NCI-H1417 (cell line): ENCODE results near the gene ESYT3.
"Not testable (repeated sequence)": the region's sequence is repeated elsewhere in the genome, so short reads cannot be mapped to it uniquely, and the experiment has no call there.

Experiments
- DNase-seq, 3 experiments: peaks; one replicate each; lab custom pipeline; 2025; lab: John Stamatoyannopoulos, UW

ESYT3 gene

DNA sequence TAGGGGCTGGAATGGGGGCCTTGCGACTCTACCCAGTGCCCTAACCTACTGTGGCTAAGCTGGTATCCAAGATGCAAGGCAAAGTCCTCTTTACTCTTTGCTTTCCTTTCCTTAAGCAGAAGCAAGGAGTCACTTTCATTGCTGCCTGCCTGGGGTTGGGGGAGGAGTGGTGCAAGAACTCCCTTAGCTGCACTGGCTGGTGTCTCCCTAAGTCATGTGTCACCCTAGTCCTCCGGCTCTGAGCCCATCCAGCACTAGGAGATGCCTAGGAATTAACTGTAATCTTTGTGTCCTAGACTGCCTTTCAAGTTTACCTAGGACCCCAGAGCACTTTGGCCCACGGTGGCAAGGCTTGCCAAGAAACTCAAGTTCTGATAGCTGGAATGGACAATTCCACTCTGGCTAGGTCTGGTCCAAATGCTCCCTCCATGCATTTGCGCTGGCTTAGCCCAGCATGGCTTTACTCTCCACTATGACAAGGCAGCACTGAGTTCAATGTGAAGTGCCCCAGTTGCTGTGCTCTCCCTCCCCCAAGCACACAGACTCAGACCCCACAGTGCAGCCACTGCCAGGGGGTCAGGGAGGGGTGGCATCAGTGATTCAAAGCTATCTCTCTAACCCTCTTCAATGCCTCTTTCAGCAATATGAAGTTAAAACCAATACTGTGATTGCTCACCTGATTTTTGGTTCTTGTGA lies 58.7 kb downstream of the ESYT3 start:
- no peak for DNase-seq

DNA sequence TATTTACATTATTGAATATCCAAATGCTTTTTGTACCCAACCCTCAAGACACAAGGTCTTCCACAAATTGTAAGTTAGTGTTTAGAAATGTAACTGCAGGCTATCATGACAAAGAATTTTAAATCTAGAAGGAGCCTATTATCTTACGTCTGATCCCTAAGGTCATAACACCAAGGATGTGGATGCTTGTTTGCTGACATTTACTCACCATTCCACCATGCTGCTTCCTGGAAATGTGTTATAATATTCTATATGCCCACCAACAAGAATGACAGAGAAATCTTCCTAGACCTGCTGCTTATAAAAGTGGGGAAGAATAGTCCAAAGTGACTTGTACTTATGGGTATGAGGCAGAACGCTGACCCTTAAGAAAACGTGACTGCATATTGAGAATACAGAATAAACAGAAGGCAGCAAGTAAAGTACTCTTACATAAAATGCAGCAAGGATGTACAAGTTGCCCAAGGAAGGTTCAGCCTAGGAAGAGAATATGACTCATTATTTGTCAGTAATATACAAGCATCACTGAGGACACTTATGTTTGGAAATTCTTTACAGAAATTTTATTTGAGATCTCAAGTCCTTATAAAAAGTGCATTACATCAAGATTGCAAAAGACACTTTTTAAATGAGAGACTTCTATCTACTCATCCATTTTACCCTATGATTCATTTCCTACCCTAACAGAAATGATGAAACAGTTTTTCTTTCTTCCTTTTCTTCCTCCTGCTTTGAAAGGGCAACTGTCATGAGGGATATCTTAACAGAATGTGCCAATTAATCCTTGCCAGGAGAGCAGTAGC lies 59.6 kb downstream of the ESYT3 start:
- DNase-seq, result no peak

DNA sequence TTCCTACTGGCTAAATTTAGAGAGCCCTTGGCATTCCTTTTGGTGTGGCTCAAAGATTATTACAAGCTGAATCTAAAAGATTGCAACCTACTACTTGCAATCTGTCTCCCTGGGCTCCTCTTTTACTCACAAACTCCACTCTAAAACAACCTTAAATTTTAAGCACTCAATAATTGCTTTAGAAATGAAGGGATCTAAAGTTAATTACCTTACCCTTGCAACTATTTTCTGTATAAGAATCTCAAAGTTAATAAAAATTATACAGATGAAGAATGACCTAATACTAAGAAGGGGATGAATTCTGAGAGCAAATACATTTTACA lies 60.2 kb downstream of the ESYT3 start:
- DNase-seq, result no peak

DNA sequence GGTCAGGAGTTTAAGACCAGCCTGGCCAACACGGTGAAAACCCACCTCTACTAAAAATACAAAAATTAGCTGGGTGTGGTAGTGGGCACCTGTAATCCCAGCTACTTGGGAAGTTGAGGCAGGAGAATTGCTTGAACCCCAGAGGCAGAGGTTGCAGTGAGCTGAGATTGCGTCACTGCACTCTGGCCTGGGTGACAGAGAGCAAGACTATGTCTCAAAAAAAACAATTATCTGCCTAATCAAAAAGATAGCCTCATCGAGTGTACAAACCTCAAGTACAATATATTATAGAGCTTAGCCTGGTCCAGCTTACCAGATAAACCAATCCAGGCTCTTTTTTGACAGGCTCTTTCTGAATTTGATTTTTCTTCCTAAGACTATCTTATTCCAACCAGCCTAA lies 61.2 kb downstream of the ESYT3 start:
- not testable (repeated sequence) for DNase-seq

DNA sequence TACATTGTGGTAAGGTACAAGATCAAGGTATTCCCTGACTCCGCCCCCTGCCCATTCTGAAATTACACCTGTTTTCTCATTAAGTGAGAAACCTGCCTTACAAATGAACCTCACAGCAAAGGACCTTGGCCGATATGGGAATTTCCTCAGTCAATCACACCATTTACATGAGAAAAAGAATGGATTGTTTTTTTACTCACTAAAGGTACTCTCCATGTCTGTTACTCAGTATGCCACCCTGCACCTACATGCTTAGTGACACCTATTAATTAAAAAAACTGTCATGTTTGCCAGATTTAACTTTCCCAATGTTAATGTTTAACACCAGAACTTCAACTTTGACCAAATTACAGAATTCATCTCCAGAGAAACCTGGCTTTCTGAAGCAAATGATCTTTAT lies 62.0 kb downstream of the ESYT3 start:
- no peak for DNase-seq

DNA sequence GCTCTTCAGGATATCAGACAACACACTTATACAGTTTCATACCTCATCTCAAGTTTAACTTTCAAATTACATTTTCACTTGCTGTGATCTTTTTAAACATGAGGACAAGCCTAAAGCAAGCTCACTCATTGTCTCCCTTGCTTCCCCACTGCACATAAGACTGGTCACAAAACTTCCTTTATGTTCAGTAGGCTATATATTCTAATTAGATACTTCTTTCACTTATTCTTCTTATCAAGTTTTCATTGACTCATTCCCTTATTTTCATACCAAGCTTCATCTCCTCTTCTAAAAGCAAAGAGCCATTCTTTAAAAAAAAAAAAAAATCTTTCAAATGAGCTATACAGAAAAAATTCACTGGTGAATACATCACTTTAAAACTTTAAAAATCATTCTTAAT lies 62.6 kb downstream of the ESYT3 start:
- DNase-seq, result no peak

DNA sequence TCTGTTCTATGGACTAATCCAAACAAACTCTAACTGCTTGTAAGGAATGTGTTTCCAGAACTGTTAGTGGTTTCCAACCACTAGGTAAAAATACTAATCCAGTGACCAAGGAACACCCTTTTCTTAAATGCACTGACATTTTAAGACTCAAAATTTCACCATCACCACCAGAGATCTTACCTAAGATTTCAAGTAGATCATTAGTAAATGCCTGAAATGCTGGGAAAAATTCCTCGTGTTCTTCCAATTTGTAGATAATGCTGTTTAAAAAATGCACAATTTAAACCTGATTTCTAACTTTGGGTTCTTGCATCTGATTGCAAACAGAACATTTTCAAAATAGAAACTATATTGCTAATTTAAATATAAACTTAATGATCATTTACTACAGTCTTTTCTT lies 63.4 kb downstream of the ESYT3 start:
- DNase-seq, result no peak

DNA sequence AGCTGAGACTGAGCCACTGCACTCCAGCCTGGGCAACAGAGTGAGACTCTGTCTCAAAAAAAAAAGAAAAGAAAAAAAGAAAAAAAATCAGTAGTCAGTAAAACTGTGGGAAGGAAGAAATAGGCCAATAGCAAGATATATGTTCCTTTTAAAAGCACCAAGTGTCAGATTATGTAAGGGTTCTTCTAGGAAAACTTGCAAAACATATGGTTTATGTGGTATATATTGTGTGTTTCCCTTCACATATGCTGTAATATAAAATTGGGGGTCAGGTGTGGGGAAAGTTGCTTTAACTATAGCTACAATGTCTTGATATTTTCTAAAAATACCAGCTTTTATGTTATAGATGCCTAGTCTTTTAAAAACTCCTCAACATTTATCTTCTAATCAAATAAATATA lies 64.6 kb downstream of the ESYT3 start:
- no peak for DNase-seq

DNA sequence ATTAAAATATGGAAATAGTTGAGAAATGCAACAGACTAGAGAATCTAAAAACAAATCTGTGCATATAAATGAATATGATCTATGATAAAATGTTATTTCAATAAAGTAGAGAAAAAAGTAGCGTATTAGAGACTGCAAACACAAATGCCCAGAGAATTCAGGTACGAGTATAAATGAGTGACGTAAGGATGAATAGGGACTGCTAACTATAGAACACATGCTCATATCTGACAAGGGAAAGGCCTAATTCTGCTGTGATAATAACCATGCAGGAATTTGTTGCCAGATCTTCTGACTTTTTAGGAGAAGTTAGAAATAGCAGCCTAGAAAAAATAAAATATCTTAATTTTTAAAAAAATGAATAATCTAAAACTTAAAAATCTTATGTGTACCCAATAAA lies 73.1 kb downstream of the ESYT3 start:
- no peak for DNase-seq

DNA sequence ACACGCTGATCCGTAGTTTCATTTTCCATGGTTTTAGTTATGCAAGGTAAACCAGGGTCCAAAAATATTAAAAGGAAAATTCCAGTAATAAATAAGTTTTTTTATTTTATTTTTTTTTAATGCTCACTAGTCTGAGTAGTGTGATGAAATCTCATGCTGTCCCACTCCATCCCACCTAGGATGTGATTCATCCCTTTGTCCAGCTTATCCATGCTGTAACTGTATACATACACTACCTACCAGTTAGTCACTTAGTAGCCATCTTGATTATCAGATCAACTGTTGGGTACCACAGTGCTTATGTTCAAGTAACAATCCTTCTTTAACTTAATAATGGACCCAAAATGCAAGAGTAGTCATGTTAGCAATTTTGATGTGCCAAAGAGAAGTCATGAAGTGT lies 75.2 kb downstream of the ESYT3 start:
- DNase-seq, result no peak

DNA sequence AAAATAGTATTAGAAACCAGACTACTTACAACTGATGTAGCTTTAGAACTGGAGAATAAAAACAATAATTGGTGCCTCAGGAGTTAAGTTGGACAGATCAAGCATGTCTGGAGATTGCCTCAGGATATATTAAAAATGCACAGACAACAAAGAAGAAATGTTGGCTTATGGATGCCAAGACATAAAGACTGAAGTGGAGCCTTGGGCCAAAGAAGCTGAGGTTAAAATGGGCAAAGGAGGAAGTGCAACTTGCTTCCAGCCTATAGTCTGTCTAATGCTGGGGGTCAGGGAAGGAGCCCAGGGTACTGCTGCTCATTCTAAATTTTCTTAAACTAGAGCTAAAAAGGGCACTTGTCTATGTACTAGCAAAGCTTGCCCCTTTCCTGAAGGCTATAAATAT lies 77.5 kb downstream of the ESYT3 start:
- DNase-seq, result no peak

DNA sequence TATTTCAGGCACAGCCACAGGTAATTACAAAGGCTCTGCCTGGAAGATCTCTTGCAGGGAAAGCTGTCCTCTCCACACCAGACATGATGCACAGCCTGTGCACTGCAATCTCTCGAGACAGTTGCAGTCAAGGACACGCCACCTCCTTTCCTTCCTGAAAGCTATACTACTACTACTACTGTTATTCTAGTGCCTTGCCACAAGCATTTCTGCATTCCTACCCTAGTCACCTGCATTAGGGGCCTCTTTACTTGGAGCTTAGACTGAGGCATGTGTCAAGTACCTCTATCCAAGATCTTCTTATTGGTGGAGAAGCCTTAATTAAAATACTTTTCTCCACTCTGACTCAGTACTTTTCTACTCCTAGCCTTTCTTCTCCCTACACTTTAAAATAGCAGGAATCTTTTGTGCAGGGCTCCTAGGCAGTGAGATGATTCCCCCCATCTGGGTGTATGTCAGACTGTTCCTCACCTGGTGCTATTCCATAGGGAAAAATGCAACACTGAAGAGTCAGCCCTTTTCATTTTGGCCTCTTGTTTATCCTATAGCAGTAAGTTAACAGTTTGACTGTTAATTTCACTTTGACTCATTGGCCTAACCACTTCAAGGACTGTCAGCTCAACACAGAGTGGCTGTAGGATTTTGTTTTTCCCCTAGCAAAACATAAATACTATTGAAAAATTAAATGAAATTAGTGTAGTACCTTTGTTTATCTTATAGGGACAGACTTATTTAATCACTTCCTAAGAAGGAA lies 78.9 kb downstream of the ESYT3 start:
- DNase-seq, result no peak

DNA sequence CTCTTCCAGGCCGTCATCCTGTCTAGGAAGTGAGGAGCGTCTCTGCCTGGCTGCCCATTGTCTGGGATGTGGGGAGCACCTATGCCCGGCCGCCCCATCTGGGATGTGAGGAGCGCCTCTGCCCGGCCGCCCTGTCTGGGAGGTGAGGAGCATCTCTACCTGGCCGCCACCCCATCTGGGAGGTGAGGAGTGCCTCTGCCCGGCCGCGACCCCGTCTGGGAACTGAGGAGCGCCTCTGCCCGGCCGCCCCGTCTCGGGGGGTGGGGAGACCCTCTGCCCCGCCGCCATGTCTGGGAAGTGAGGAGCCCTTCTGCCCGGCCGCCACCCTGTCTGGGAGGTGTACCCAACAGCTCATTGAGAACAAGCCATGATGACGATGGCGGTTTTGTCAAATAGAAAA lies 87.0 kb downstream of the ESYT3 start:
- not testable (repeated sequence) for DNase-seq
